ENCODE results near the gene IQCN.
"Not testable (repeated sequence)": the region's sequence is repeated elsewhere in the genome, so short reads cannot be mapped to it uniquely, and the experiment has no call there.

The IQCN gene

DNA sequence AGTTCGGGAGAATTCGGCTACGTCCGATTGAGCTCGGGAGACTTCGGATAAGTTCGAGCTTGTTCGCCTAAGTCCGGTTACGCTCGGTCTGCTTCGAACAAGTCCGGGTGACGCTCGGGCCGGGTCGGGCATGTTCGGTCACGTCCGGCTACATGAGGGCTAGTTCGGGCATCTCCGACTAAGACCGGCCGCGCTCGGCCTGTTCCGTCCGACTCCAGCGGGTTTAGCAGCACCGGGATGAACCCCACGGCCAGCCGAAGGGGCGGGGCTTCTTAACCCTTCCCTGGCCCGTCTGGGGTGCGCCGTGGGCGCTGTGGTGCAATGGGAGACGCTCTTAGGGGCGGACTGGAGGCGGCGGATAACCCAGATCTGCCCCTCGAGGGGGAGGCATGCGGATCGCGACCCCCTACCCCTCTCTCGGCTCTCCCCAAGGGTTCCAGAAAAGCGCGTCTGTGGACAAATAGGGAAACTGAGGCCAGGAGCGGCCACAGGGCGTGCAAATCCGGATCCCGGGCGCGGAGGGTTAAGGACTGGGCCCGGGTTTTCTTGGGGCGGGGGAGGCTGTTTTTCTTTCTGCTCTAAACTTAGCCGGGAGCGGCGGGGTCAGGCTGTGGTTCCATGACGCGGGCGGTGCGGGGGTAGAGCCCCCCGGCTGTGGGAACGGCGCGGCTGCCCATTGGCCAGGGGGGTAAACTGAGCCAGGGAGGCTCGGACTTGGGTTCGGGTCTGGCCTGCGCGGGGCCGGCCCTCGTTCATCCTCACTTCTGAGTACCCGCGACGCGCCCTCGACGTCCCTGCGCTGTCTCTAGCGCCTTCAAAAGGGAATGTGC lies 49.5 kb downstream of the IQCN start:
- no peak overlapping the region for H3K4me3 ChIP-seq (ENCODE audit: low read length)
- DNase-seq (ENCODE audit: low read depth, low spot score), result no peak

DNA sequence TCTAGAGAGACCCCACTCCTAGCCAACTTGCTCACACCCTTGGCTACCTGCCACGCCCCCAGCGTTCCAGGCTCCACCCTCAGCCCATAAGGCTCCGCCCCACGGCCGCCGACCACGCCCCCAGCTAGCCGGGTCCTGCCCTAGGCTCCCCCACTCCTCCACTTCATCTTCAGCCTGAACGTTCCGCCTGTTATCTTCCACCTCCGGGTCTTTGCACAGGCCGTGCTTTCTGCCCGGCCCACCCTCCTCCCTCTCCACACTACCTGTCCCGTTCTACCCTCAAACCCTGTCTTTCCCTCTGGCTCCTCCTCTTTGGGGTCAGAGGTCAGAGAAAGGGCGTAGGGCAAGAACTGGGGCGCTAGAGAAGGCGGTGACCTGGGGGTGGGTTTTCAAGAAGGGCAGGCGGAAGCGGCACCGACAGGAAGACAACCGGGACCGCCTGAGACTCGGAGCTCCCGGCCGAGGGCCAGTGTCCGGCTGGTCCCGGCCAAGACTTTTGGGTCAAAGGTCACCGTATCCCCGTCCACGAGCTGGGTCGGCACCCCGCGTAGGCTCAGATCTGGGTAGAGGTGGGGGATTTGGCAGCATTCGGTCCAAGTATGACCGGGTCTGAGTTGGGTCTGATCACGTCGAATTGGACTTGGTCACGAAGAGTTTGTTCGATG lies 50.3 kb downstream of the IQCN start:
- no peak for DNase-seq (ENCODE audit: low read depth, low spot score)
- H3K4me3 ChIP-seq (ENCODE audit: low read length), result no peak overlapping the region

DNA sequence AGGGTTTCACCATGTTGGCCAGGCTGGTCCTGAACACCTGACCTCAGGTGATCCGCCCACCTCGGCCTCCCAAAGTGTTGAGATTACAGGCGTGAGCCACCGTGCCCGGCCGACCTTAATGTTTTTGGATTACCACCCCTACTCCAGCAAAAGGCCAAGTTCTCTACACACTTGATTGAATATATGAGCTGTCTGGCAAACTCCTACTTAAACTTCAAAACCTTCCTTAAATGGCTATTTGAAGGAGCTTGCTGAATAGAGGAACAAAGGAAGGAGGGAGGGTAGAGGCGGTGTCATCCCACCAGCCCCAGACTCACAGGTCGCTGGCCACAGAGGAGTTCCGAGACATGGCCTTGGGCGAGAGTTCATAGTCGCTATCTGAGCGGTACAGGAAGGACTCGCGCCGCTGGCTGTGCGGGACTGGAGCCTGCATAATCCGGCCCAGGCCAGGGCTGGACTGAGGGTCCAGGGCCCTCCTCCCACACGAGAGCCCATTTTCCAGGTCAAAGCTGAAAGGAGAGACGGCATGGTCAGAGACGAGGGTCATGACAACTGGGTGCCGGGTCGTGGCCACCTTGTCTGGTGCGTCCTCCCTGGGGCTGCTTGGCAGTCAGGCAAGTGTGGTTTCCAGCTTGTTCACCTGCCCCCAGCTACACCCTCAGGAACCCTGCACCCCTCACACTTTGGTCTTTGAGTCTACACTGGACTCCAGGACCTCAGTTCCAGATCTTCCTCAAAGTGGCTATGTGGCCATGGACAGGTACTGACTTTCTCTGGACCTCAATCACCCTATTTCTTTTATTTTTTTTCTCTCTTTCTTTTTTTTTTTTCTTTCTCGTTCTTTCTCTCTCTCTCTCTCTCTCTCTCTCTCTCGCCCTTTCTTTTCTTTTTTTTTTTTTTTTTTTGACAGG lies 52.2 kb downstream of the IQCN start:
- DNase-seq (ENCODE audit: low read depth, low spot score), result no peak
- H3K4me3 ChIP-seq (ENCODE audit: low read length), result no peak overlapping the region

DNA sequence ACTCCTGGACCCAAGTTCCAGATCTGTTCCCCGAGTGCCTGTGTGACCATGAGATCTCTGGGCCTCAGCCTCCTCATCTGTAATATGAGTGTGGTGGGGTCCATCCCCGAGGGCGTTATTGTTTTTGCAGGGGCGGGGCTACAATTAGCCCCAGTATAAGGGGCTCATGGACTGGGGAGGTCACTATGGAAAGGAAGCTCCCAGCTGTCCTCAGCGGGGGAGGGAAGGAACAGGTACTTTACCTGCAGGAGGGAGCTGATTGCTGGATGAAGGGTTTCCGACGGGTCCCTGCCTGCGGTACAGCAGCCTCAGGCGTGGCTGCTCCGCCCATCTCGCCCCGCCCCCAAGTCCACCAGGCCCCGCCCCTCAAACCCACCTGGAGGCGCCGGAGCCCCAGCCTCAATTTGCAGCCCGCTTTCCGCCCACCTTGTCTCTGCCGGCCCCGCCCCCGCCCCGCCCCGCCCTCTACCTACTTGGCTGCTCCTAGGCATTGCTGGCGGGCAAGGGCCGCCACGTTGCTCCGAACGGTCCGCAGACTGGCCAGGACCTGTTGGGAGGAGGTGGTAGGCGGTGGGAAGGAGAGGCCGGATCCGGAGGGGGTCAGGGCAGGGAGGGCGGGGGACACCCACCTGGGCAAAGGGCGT lies 53.5 kb downstream of the IQCN start:
- no peak overlapping the region for H3K4me3 ChIP-seq (ENCODE audit: low read length)

DNA sequence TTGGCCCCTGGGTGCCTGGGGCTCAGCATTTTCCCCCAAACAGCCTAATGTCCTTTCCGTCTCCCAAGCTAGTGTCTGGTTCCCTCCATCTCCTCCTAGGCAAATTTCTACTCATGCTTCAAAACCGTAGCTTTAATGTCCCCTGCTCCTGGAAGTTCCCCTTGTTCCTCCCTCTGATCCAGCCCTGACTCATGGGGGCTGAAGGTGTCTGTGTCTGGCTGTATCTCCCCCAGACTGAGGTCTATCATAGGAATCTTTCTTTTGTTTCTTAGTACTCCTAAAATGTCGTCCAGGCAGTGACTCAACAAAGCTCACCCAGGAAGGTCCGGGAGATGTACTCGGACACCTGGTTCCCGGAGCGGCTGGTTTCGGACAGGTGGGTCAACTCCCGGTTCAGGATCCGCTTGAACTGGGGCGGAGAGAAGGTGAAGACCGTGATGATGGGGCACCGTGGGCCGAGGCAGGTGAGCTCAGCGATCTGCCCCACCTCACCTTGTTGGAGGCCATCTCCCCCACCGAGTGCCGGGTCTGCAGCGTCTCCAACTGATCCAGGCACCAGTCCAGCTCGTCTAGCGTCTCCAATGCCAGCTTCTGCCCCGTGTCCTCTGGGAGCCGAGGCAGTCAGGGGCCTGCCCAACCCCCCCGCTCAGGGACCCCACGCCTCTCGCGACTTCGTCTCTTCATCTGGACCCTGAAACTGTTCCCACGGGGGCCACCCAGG lies 54.2 kb downstream of the IQCN start:
- DNase-seq (ENCODE audit: low read depth, low spot score), result no peak
- no peak overlapping the region for H3K4me3 ChIP-seq (ENCODE audit: low read length)

More for the DNA sequence above, 53.5 kb downstream of the IQCN start:
- DNase-seq (ENCODE audit: low read depth, low spot score), result no peak

DNA sequence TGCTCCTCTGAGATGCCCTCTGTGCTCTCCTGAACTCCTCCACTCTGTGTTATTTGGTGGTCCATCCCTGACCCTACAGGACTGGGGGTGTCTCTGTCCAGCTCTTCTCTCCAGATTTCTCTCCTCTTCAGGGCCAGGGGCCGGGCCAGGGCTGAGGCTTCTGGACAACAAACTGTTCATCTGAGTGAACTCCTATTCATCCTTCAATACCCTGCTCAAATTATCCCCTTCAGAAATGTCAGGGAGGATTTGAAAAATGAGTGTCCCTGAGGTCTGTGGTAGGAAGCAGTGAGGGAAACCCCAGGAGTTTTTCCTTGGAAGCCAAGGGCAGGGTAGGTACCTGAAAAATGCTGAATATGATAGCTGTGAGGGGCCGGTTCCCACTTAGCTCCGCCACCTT lies 55.7 kb downstream of the IQCN start:
- DNase-seq (ENCODE audit: low read depth, low spot score), result no peak
- no peak overlapping the region for H3K4me3 ChIP-seq (ENCODE audit: low read length)

DNA sequence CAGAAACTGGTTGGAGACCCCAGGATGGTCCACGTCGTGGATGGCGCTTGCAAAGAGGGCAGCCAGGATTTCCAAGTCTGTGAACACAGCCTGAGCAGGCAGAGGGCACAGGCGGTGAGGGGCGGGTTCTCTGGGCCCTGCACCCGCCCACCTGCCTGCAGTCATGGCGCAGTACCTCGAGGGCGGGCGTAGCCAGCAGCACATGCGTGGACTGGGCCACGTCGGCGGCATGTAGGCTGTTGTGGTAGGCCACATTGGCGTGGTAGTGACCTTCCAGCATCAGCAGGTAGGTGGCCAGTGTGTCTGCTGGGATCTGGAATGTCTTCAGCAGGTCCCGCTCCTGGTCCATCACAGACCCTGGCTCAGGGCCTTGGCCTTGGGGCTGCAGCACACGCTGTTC lies 56.1 kb downstream of the IQCN start:
- no peak overlapping the region for H3K4me3 ChIP-seq (ENCODE audit: low read length)
- no peak for DNase-seq (ENCODE audit: low read depth, low spot score)

DNA sequence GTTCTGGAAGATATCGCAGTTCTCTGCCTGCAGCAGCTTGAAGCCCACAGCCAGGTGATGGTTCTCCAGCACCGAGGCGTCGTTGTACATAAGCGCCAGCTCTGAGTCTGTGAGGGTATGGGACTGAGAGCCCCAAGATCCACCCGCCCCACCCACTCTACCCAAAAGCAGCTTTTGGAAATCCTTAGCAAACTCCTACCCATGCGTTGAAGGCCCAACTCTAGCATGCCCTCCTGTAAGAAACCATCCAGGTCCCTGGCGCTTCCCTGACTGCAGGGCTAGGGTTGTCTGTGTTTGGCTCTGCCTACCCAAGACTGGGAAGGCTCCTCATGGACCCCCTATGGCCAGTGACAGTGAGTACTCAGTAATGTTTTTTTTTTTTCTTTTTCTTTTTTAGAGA lies 57.5 kb downstream of the IQCN start:
- no peak overlapping the region for H3K4me3 ChIP-seq (ENCODE audit: low read length)
- DNase-seq (ENCODE audit: low read depth, low spot score), result no peak

DNA sequence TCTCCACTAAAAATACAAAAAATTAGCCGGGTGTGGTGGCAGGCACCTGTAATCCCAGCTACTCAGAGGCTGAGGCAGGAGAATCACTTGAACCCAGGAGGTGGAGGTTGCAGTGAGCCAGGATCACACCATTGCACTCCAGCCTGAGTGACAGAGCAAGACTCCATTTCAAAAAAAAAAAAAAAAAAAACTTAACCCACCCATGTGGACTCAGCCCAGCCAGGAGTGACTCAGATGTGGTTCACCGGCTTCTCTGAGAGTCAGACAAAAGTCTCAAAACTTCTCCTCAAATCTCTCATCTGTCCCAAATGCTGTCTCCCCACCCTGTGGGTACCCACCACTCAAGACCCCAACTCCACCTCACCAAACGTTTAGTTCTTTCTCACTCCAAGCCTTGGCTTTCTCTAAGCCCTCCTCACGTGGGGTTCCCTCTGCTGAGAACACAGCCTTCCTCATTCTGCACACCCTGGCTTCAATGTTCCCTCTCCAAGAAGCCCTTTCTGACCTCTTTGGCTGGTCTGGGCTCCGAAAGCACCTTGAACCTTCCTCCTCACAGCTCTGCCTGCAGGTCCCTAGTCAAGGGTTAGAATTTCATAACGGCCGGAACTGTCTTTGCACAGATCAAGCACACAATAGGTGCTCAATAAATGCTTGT lies 59.3 kb downstream of the IQCN start:
- no peak overlapping the region for H3K4me3 ChIP-seq (ENCODE audit: low read length)
- DNase-seq (ENCODE audit: low read depth, low spot score), result no peak

DNA sequence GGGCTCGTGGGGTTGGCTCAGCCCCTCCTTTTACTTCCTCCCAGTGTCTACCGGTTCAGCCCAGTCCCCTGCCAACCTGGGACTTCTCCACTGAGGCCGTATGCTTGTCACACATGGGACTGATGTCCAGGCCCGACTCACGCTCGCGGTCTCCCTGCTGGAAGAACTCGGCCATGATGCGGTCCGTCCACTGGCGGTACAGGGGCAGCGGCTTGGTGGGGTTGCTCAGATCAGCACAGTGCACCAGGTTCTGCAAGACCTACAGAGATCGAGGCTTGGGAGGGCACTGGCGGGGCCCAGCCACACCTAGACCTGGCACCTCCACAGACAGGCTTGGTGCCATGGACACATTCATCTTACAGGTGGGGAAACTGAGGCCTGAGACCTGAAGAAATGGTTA lies 62.6 kb downstream of the IQCN start:
- DNase-seq (ENCODE audit: low read depth, low spot score), result no peak
- H3K4me3 ChIP-seq (ENCODE audit: low read length), result no peak overlapping the region

DNA sequence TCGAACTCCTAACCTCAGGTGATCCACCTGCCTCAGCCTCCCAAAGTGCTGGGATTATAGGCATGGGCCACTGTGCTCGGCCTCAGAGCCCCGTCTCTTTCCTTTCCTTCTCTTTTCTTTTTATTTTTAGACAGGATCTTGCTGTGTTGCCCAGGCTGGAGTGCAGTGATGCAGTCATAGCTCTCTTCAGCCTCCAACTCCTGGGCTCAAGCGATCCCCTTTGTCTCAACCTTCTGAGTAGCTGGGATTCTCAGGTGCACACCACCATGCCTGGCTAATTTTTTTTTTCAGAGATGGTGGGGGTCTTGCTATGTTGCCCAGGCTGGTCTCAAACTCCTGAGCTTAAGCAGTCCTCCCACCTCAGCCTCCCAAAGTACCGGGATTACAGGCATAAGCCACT lies 64.3 kb downstream of the IQCN start:
- not testable (repeated sequence) for DNase-seq (ENCODE audit: low read depth, low spot score); H3K4me3 ChIP-seq (ENCODE audit: low read length)

DNA sequence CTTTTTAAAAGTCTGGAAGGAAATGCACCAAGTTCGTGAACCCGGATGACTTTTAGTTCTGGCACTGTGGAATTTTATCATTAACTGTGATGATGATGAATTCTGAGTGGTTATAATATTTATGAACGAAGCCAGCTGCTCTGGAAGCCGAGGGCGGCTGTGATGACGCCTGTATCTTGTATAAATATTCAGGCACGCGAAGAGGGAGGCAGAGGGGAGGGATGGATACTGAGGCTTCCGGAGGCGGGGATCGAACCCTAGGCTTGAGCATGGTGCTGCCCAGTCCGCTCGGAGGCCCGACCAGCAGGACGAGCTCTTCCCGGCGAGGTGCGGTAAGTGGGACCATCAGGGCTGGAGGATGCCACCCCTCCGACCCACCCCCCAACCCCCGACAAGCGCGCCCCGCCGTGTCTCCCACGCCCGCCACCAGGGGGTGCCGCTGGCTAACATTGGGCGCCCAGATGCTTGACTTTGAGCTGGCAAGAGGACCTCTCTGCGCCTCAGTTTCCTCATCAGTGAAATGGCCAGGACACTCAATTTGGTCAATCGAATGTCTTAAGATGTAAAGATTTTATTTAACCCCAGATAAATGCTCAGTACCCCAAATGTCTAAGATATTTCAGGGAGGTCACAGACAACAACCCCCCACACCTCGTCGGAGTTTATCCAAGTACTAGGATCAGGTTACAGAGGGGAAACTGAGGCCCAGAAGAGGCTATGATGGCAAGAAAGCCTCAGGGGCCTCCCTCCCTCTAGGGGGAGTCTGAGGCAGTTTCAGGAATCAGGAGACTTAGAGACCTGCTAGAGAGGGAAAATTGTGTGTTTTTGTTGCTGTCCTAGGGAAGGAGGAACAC lies 65.9 kb downstream of the IQCN start:
- H3K4me3 ChIP-seq (ENCODE audit: low read length), result no peak overlapping the region
- no peak for DNase-seq (ENCODE audit: low read depth, low spot score)

Data from Jurkat, Clone E6-1 (cell line).